NB4 (cell line): ENCODE data around the gene ZDHHC18.

Experiments
- DNase-seq: peaks from one replicate; pipeline ENCODE4 v3.0.0; 2010; ENCODE audit warnings: low read depth
- H3K4me3 ChIP-seq: one replicate; pipeline ENCODE4 v1.5.1; 2011; ENCODE audit warnings: mild to moderate bottlenecking, low read depth, low read length, moderate library complexity
- CTCF ChIP-seq: IDR thresholded peaks from one replicate; pipeline ENCODE4 v1.5.1; 2012; ENCODE audit warnings: low read depth, low read length
- MAX ChIP-seq: IDR thresholded peaks from 2 replicates; pipeline ENCODE4 v1.6.1; 2011; ENCODE audit warnings: low read depth, low read length
- MYC ChIP-seq: IDR thresholded peaks from 2 replicates; pipeline ENCODE4 v1.6.1; 2011; ENCODE audit warnings: low read depth, low read length
- POLR2A ChIP-seq: IDR thresholded peaks from 2 replicates; pipeline ENCODE4 v1.6.1; 2011; ENCODE audit warnings: mild to moderate bottlenecking; ENCODE audit not compliant: insufficient read length; ENCODE audit errors: extremely low read depth

The ZDHHC18 gene

DNA sequence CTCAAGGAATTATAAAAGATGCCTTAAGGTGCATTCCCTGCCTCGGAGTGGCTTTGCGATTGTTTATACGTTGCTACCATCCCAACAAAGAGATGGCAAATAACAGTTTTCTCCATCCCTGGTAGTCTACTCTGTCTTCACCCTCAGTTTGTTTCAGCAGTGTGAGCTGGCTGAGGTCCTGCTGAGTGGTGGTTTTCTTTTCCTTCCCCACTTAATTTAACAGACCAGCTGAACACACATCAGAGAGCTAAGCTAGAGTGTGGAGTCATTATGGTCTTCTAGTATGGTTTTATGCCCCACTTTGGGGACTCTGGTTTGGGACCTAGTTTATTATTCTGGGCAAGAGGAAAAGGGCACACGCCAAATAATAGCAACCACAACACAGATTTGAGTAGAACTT lies 36.6 kb upstream of the ZDHHC18 start:
- no peak overlapping the region for H3K4me3 ChIP-seq
- peak; percentile 65 for DNase-seq
- TF ChIP-seq POLR2A (no peak), MAX (no peak), MYC (no peak), CTCF (no peak)

DNA sequence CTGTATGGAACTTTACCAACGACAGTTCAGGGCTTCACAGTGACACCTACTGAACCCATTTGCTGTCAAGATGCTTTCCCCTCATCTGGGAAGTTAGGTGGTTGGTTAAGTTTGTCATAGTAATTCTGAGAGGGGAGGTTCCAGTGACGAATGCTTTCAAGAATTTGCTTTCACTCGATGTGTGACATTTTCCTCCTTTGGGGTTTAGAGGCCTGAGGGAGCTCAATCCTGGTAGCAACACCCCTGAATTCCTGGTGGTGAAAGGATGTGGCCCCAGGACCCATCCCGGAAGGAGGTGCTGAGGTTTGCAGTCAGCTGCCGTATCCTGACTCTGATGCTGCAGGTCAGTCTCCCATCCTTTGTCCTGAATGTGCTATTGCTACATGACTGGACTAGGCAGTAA lies 35.9 kb upstream of the ZDHHC18 start:
- peak; percentile 38 for DNase-seq
- H3K4me3 ChIP-seq: peak overlapping the region; percentile 18
- TF ChIP-seq CTCF (no peak), MAX (no peak), MYC (no peak), POLR2A (no peak)

GRCh38 chr1:26791148-26791547 lies 35.3 kb upstream of the ZDHHC18 start:
- TF ChIP-seq POLR2A (no peak), MAX (peak; percentile 55; the same call in 1 of the 2 replicates), MYC (peak; percentile 31; the same call in 1 of the 2 replicates)
- H3K4me3 ChIP-seq: peak overlapping the region; percentile 18
- DNase-seq: peak; percentile 80

DNA sequence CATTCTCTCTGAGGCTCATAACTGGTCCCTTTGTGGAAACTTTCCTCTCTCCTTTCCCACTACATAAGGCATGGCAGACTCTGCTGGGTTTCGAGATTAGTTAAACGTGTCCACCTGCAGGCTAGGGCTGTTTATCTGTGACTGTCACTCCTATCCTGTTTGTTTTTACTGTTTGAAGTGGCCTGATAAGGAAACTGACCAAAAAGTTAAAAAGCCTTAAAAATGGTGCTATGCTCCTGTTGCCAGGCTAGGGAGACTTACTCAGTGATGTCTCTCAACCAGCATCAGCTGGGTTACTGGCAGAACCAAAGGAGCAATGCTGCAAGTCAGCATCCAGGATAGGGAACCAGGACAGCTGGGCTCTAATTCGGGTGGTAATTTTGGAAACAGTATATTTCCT lies 34.9 kb upstream of the ZDHHC18 start:
- DNase-seq: no peak
- TF ChIP-seq CTCF (no peak), MYC (no peak), POLR2A (no peak), MAX (no peak)
- H3K4me3 ChIP-seq: no peak overlapping the region

GRCh38 chr1:26792924-26793323 lies 33.6 kb upstream of the ZDHHC18 start:
- no peak for DNase-seq
- TF ChIP-seq POLR2A (no peak), MYC (no peak)
- H3K4me3 ChIP-seq: no peak overlapping the region

GRCh38 chr1:26794391-26794790 lies 32.1 kb upstream of the ZDHHC18 start:
- no peak for DNase-seq
- no peak for TF ChIP-seq POLR2A
- no peak for TF ChIP-seq MAX
- no peak for TF ChIP-seq MYC
- TF ChIP-seq CTCF: no peak

DNA sequence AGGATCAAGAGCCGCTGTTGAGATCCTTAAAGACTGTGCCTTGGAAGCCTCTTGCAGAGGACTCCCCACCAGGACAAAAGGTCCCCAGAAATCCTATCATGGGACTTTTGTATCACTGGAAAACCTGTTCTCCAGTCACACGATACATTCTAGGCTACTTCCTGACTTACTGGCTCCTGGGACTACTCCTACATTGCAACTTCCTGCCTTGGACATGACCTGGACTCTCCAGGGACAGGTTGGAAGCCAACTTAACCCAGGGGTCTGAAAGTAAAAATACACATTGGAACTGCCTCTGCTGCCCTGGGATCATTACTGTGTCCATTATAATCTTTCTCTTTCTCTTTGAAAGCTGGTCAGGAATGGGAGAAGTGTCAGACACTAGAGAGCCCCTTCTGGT lies 28.9 kb upstream of the ZDHHC18 start:
- DNase-seq: peak; percentile 50
- H3K4me3 ChIP-seq: no peak overlapping the region
- no peak for TF ChIP-seq MYC
- no peak for TF ChIP-seq CTCF
- TF ChIP-seq POLR2A: no peak

More at GRCh38 chr1:26794391-26794790, 32.1 kb upstream of the ZDHHC18 start:
- no peak overlapping the region for H3K4me3 ChIP-seq
